ENCODE results near the gene PLA2G4C. TPM values are rescaled to one million over a fixed set of nuclear protein-coding genes. Genes with fewer than 3 reads are reported as not detected.

Gene PLA2G4C
- total RNA-seq, 1 donor from 2014 or later: 109 TPM

- DNase-seq (ENCODE audit: low read depth): no peak
These were observed 48.9 kb downstream of the PLA2G4C start for GRCh38 chr19:48061401-48062344.

GRCh38 chr19:48060381-48060780 is 50.2 kb downstream of the PLA2G4C start:
- no peak for DNase-seq (ENCODE audit: low read depth)

- DNase-seq (ENCODE audit: low read depth): no peak
These were observed 51.3 kb downstream of the PLA2G4C start for GRCh38 chr19:48059331-48059730.

- peak; percentile 2 for DNase-seq (ENCODE audit: low read depth)
These were observed 56.8 kb downstream of the PLA2G4C start for GRCh38 chr19:48053856-48054255.

GRCh38 chr19:48053076-48053475 is 57.5 kb downstream of the PLA2G4C start:
- no peak for DNase-seq (ENCODE audit: low read depth)

GRCh38 chr19:48051335-48052033 is 59.1 kb downstream of the PLA2G4C start:
- no peak for DNase-seq (ENCODE audit: low read depth)

GRCh38 chr19:48044561-48044960 is 66.1 kb downstream of the PLA2G4C start:
- no peak for DNase-seq (ENCODE audit: low read depth)

- DNase-seq (ENCODE audit: low read depth): no peak
These were observed 66.8 kb downstream of the PLA2G4C start, which contains the start of gene CABP5 for GRCh38 chr19:48043675-48044258. CABP5 (minus strand) TSS chr19:48044079; CDS start chr19:48043922, 157 bp downstream.

GRCh38 chr19:48041877-48042580 is 68.6 kb downstream of the PLA2G4C start:
- DNase-seq (ENCODE audit: low read depth): no peak

- DNase-seq (ENCODE audit: low read depth): no peak
These were observed 73.9 kb downstream of the PLA2G4C start for GRCh38 chr19:48036765-48037164.

GRCh38 chr19:48033604-48034003 is 77.0 kb downstream of the PLA2G4C start:
- no peak for DNase-seq (ENCODE audit: low read depth)

- no peak for DNase-seq (ENCODE audit: low read depth)
These were observed 80.5 kb downstream of the PLA2G4C start for GRCh38 chr19:48030073-48030472.

GRCh38 chr19:48029431-48029830 is 81.2 kb downstream of the PLA2G4C start:
- DNase-seq (ENCODE audit: low read depth): no peak

GRCh38 chr19:48025480-48025879 is 85.1 kb downstream of the PLA2G4C start:
- no peak for DNase-seq (ENCODE audit: low read depth)

- no peak for DNase-seq (ENCODE audit: low read depth)
These were observed 87.1 kb downstream of the PLA2G4C start for GRCh38 chr19:48023518-48023917.

GRCh38 chr19:48023011-48023410 is 87.6 kb downstream of the PLA2G4C start:
- DNase-seq (ENCODE audit: low read depth): no peak

- DNase-seq (ENCODE audit: low read depth): no peak
These were observed 89.9 kb downstream of the PLA2G4C start for GRCh38 chr19:48020686-48021085.

GRCh38 chr19:48010932-48011758 is 99.5 kb downstream of the PLA2G4C start:
- no peak for DNase-seq (ENCODE audit: low read depth)

- no peak for DNase-seq (ENCODE audit: low read depth)
These were observed 103.9 kb downstream of the PLA2G4C start for GRCh38 chr19:48006762-48007161.

GRCh38 chr19:48004236-48004635 is 106.4 kb downstream of the PLA2G4C start:
- no peak for DNase-seq (ENCODE audit: low read depth)

All from myocyte (in vitro differentiated cells).